Spleen (tissue), 7 donors: ENCODE data around the gene CCDC12.

ENCODE experiments used
- POLR2A ChIP-seq, 3 donors: fragments of 450-650 bp; IDR thresholded peaks; one replicate each; pipeline ENCODE4 v1.5.1; 2017; ENCODE audit warnings: antibody characterized with exemption in 3 of 3, mild to moderate bottlenecking in 1 of 3
- POLR2AphosphoS5 ChIP-seq, 3 donors: sonication (generic); formaldehyde crosslinking; IDR thresholded peaks; one replicate each; pipeline ENCODE4 v1.5.1; 2017; ENCODE audit warnings: antibody characterized with exemption in 3 of 3
- TF ChIP-seq, protein P1 (sequence below), 11 experiments: fragments of 200-600 bp in 7 of 11; fragments of 450-650 bp in 4 of 11; sonication (generic) in 4 of 11; IDR thresholded peaks in 8 of 11; conservative IDR thresholded peaks in 3 of 11; 1 replicate in 7 of 11; 2 replicates in 4 of 11; pipeline versions ENCODE4 v1.4.0 to v1.8.0; 2016 to 2021; ENCODE audit warnings: antibody characterized with exemption in 11 of 11, inconsistent platforms in 4 of 11, mild to moderate bottlenecking in 1 of 11
- donor health status: DM: no; HTN: no; CAD: no; lungs with moderate emphysema.
- donor health status: DM: no; HTN: no; CAD: no.
- donor health status: DM: no; HTN: no; CAD: no.

- TF ChIP-seq, protein P1, sequence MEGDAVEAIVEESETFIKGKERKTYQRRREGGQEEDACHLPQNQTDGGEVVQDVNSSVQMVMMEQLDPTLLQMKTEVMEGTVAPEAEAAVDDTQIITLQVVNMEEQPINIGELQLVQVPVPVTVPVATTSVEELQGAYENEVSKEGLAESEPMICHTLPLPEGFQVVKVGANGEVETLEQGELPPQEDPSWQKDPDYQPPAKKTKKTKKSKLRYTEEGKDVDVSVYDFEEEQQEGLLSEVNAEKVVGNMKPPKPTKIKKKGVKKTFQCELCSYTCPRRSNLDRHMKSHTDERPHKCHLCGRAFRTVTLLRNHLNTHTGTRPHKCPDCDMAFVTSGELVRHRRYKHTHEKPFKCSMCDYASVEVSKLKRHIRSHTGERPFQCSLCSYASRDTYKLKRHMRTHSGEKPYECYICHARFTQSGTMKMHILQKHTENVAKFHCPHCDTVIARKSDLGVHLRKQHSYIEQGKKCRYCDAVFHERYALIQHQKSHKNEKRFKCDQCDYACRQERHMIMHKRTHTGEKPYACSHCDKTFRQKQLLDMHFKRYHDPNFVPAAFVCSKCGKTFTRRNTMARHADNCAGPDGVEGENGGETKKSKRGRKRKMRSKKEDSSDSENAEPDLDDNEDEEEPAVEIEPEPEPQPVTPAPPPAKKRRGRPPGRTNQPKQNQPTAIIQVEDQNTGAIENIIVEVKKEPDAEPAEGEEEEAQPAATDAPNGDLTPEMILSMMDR (IDR thresholded peaks at IDR 0.05 in 8 of 11, conservative IDR thresholded peaks at IDR 0.05 in 3 of 11), result no peak
- no peak for TF ChIP-seq POLR2AphosphoS5 (IDR thresholded peaks at IDR 0.05)
- TF ChIP-seq POLR2A (IDR thresholded peaks at IDR 0.05), result no peak
Observed at GRCh38 chr3:47003461-47004368, 27.2 kb upstream of the CCDC12 start.
